GM21390 (cell line): Measurements from ENCODE around the gene MAD1L1.
A peak's percentile ranks its signal among the peaks of the same experiment; 100 is the strongest.

Source experiments
- ATAC-seq: cut with Tn5 transposase; IDR thresholded peaks from one replicate; pipeline ENCODE4 v1.9.1; 2021; ENCODE audit not compliant: unreplicated experiment

Gene MAD1L1

GRCh38 chr7:2108071-2108455 lies 124.7 kb downstream of the MAD1L1 start:
- no peak for ATAC-seq

- ATAC-seq: no peak
These were observed 125.2 kb downstream of the MAD1L1 start for GRCh38 chr7:2107386-2108070.

GRCh38 chr7:2106924-2107323 lies 125.8 kb downstream of the MAD1L1 start:
- no peak for ATAC-seq

- no peak for ATAC-seq
These were observed 126.3 kb downstream of the MAD1L1 start for GRCh38 chr7:2106440-2106839.

- no peak for ATAC-seq
These were observed 126.8 kb downstream of the MAD1L1 start for GRCh38 chr7:2105917-2106316.

- no peak for ATAC-seq
These were observed 127.5 kb downstream of the MAD1L1 start for GRCh38 chr7:2105280-2105679.

- ATAC-seq: no peak
These were observed 128.0 kb downstream of the MAD1L1 start for GRCh38 chr7:2104716-2105115.

GRCh38 chr7:2104107-2104710 lies 128.5 kb downstream of the MAD1L1 start:
- ATAC-seq: peak; percentile 38

GRCh38 chr7:2103071-2103898 lies 129.5 kb downstream of the MAD1L1 start:
- ATAC-seq: no peak

GRCh38 chr7:2102375-2102723 lies 130.4 kb downstream of the MAD1L1 start:
- ATAC-seq: no peak

GRCh38 chr7:2101630-2102374 lies 130.9 kb downstream of the MAD1L1 start:
- no peak for ATAC-seq

- ATAC-seq: peak; percentile 53
These were observed 132.2 kb downstream of the MAD1L1 start for GRCh38 chr7:2100278-2101208.

GRCh38 chr7:2099048-2099957 lies 133.4 kb downstream of the MAD1L1 start:
- ATAC-seq: no peak

GRCh38 chr7:2098496-2098895 lies 134.2 kb downstream of the MAD1L1 start:
- ATAC-seq: no peak

GRCh38 chr7:2098056-2098455 lies 134.7 kb downstream of the MAD1L1 start:
- ATAC-seq: no peak

- no peak for ATAC-seq
These were observed 135.3 kb downstream of the MAD1L1 start for GRCh38 chr7:2097492-2097891.

GRCh38 chr7:2096692-2097387 lies 135.9 kb downstream of the MAD1L1 start:
- ATAC-seq: no peak

- no peak for ATAC-seq
These were observed 137.3 kb downstream of the MAD1L1 start for GRCh38 chr7:2095436-2095835.
